HG03135 (cell line): ENCODE results near the gene ALAS1.
A peak's percentile ranks its signal among the peaks of the same experiment; 100 is the strongest.

Experiments used
- ATAC-seq: cut with Tn5 transposase; IDR thresholded peaks from one replicate; pipeline ENCODE4 v1.9.1; 2021; ENCODE audit warnings: mild to moderate bottlenecking, moderate library complexity; ENCODE audit not compliant: unreplicated experiment

The ALAS1 gene

GRCh38 chr3:52246728-52247408 is 48.9 kb downstream of the ALAS1 start:
- no peak for ATAC-seq

GRCh38 chr3:52247409-52248164 is 49.6 kb downstream of the ALAS1 start:
- no peak for ATAC-seq

- no peak for ATAC-seq
These were observed 50.2 kb downstream of the ALAS1 start for GRCh38 chr3:52248165-52248541.

- ATAC-seq = no peak
These were observed 51.0 kb downstream of the ALAS1 start for GRCh38 chr3:52248816-52249547.

GRCh38 chr3:52249683-52250082 is 51.7 kb downstream of the ALAS1 start:
- no peak for ATAC-seq

GRCh38 chr3:52250122-52250521 is 52.2 kb downstream of the ALAS1 start:
- ATAC-seq = no peak

GRCh38 chr3:52253314-52254304 is 55.6 kb downstream of the ALAS1 start:
- ATAC-seq = peak; percentile 82

- no peak for ATAC-seq
These were observed 56.6 kb downstream of the ALAS1 start for GRCh38 chr3:52254608-52255007.

- ATAC-seq = no peak
These were observed 58.2 kb downstream of the ALAS1 start for GRCh38 chr3:52256159-52256558.

- ATAC-seq = no peak
These were observed 58.7 kb downstream of the ALAS1 start for GRCh38 chr3:52256622-52257021.

- ATAC-seq = no peak
These were observed 60.0 kb downstream of the ALAS1 start for GRCh38 chr3:52257911-52258310.

GRCh38 chr3:52259035-52259434 is 61.1 kb downstream of the ALAS1 start:
- ATAC-seq = no peak

- no peak for ATAC-seq
These were observed 61.5 kb downstream of the ALAS1 start for GRCh38 chr3:52259448-52259847.

- no peak for ATAC-seq
These were observed 64.5 kb downstream of the ALAS1 start for GRCh38 chr3:52262447-52262846.
